ENCODE results near the gene FOXD3.

The FOXD3 gene

GRCh38 chr1:63328122-63328521, 5.8 kb downstream of the FOXD3 start:
- no peaks in the 10 kb centered on the region for H3K9me2 ChIP-seq (replicated peaks; ENCODE audit: insufficient read depth, low read length)
- H2AFZ ChIP-seq (ENCODE audit: low read length): peak overlapping the region; percentile 69
- H3K4me2 ChIP-seq (ENCODE audit: low read depth, low read length): peak overlapping the region; percentile 79; the same call in 1 of the 2 replicates
- no peaks in the 10 kb centered on the region for H3K9me3 ChIP-seq (replicated peaks; ENCODE audit: insufficient read depth, low read length)
- no peaks in the 10 kb centered on the region for H3K4me1 ChIP-seq (ENCODE audit: low read length)
- DNase-seq: no peak
- TF ChIP-seq CTCF (IDR thresholded peaks at IDR 0.05; ENCODE audit: low read length) (no peak), EZH2phosphoT487 (IDR thresholded peaks at IDR 0.05; ENCODE audit: low read length) (no peak), EZH2 (optimal IDR thresholded peaks at IDR 0.05; ENCODE audit: low read depth, low read length) (no peak)
- H3K4me3 ChIP-seq (ENCODE audit: low read length): peak overlapping the region; percentile 23; the same call in 1 of the 2 replicates
- H3K27ac ChIP-seq (ENCODE audit: low read length): no peak overlapping the region
- no peaks in the 10 kb centered on the region for H3F3A ChIP-seq (ENCODE audit: insufficient read depth, low read length)
- H3K9ac ChIP-seq (ENCODE audit: low read length): no peak overlapping the region
- H4K20me1 ChIP-seq (ENCODE audit: insufficient read depth, low read length): no peaks in the 10 kb centered on the region
- no peaks in the 10 kb centered on the region for H3K36me3 ChIP-seq (replicated peaks; ENCODE audit: insufficient read depth, low read length)
- no peaks in the 10 kb centered on the region for H3K79me2 ChIP-seq (ENCODE audit: low read length)
- H3K27me3 ChIP-seq (replicated peaks; ENCODE audit: insufficient read depth, low read length): no peaks in the 10 kb centered on the region

DNA sequence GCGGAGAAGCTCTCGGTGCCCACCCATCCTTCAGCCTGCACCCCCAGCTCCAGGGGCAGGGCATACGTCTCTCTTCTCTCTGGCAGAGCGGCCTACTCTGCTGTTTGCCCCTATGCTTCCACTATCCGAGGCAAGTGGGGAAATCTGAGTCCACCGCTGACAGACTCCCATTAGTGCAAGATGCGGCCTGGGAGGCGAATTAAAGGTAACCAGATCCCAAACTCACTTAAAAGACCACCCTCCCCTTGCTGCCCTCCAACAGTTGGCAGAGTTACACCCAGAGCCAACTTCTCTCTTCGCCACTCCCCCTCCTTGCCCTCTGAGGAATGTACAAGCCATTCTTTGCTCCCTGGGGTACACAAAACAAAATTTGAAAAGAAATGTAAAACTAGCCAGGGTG, 6.4 kb downstream of the FOXD3 start:
- Histone ChIP-seq H3K27me3 (replicated peaks; ENCODE audit: insufficient read depth, low read length) (no peaks in the 10 kb centered on the region), H2AFZ (ENCODE audit: low read length) (no peak overlapping the region)

GRCh38 chr1:63329621-63330330, 7.4 kb downstream of the FOXD3 start:
- H3K79me2 ChIP-seq (ENCODE audit: low read length): no peaks in the 10 kb centered on the region
- H3K9me3 ChIP-seq (replicated peaks; ENCODE audit: insufficient read depth, low read length): no peaks in the 10 kb centered on the region
- H3F3A ChIP-seq (ENCODE audit: insufficient read depth, low read length): no peaks in the 10 kb centered on the region
- no peaks in the 10 kb centered on the region for H3K27me3 ChIP-seq (replicated peaks; ENCODE audit: insufficient read depth, low read length)
- H3K9ac ChIP-seq (ENCODE audit: low read length): no peak overlapping the region
- H3K36me3 ChIP-seq (replicated peaks; ENCODE audit: insufficient read depth, low read length): no peaks in the 10 kb centered on the region
- TF ChIP-seq EZH2 (optimal IDR thresholded peaks at IDR 0.05; ENCODE audit: low read depth, low read length): no peak
- no peaks in the 10 kb centered on the region for H3K9me2 ChIP-seq (replicated peaks; ENCODE audit: insufficient read depth, low read length)
- H4K20me1 ChIP-seq (ENCODE audit: insufficient read depth, low read length): no peaks in the 10 kb centered on the region
- no peak overlapping the region for H3K4me3 ChIP-seq (ENCODE audit: low read length)
- no peak overlapping the region for H3K27ac ChIP-seq (ENCODE audit: low read length)
- no peak for DNase-seq
- no peak overlapping the region for H3K4me2 ChIP-seq (ENCODE audit: low read depth, low read length)
- no peaks in the 10 kb centered on the region for H3K4me1 ChIP-seq (ENCODE audit: low read length)
- no peak overlapping the region for H2AFZ ChIP-seq (ENCODE audit: low read length)

More for the DNA sequence above, 6.4 kb downstream of the FOXD3 start:
- no peaks in the 10 kb centered on the region for H3K9me3 ChIP-seq (replicated peaks; ENCODE audit: insufficient read depth, low read length)
- H3K9ac ChIP-seq (ENCODE audit: low read length): no peak overlapping the region
- H3K4me3 ChIP-seq (ENCODE audit: low read length): no peak overlapping the region
- no peaks in the 10 kb centered on the region for H3K79me2 ChIP-seq (ENCODE audit: low read length)
- H4K20me1 ChIP-seq (ENCODE audit: insufficient read depth, low read length): no peaks in the 10 kb centered on the region
- no peak overlapping the region for H3K27ac ChIP-seq (ENCODE audit: low read length)
- H3K4me1 ChIP-seq (ENCODE audit: low read length): no peaks in the 10 kb centered on the region
- TF ChIP-seq CTCF (IDR thresholded peaks at IDR 0.05; ENCODE audit: low read length) (no peak), EZH2 (optimal IDR thresholded peaks at IDR 0.05; ENCODE audit: low read depth, low read length) (no peak), EZH2phosphoT487 (IDR thresholded peaks at IDR 0.05; ENCODE audit: low read length) (no peak)
- no peaks in the 10 kb centered on the region for H3K36me3 ChIP-seq (replicated peaks; ENCODE audit: insufficient read depth, low read length)
- H3K4me2 ChIP-seq (ENCODE audit: low read depth, low read length): no peak overlapping the region
- no peaks in the 10 kb centered on the region for H3F3A ChIP-seq (ENCODE audit: insufficient read depth, low read length)
- DNase-seq: no peak
- no peaks in the 10 kb centered on the region for H3K9me2 ChIP-seq (replicated peaks; ENCODE audit: insufficient read depth, low read length)

DNA sequence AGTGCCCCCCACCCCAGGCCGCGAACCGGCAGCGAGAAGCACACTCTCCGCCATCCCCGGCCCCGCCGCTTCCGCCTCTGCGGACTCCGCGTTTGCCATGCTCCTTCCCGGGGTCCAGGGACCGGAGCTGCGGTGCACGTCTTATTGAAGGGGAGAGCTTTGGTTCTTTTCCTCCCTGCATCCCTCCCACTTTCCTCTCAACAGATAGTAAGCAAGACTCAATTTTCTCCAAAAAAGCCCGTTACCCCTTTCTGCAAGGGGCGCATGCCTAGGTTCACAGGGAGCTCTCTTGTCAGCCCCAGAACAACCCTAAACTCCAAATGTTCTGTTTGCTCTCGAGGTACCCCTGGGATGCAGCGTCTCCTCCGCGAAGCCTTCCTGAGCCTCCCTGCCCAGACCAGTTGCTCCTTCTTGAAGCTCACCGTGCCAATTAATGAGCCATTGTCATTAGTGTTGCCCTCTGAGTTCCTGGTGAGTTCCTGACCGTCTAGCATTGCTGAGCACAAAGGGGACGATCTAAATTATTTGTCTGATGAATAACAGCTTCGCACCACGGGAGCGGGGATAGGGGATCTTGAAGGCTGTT, 8.1 kb downstream of the FOXD3 start:
- no peaks in the 10 kb centered on the region for H3K79me2 ChIP-seq (ENCODE audit: low read length)
- DNase-seq: no peak
- H3K4me2 ChIP-seq (ENCODE audit: low read depth, low read length): no peak overlapping the region
- H3K36me3 ChIP-seq (replicated peaks; ENCODE audit: insufficient read depth, low read length): no peaks in the 10 kb centered on the region
- H3K27ac ChIP-seq (ENCODE audit: low read length): no peak overlapping the region
- H4K20me1 ChIP-seq (ENCODE audit: insufficient read depth, low read length): no peaks in the 10 kb centered on the region
- TF ChIP-seq CTCF (IDR thresholded peaks at IDR 0.05; ENCODE audit: low read length) (no peak), EZH2 (optimal IDR thresholded peaks at IDR 0.05; ENCODE audit: low read depth, low read length) (no peak), EZH2phosphoT487 (IDR thresholded peaks at IDR 0.05; ENCODE audit: low read length) (no peak)
- no peak overlapping the region for H3K4me3 ChIP-seq (ENCODE audit: low read length)
- H3K9ac ChIP-seq (ENCODE audit: low read length): no peak overlapping the region
- no peaks in the 10 kb centered on the region for H3F3A ChIP-seq (ENCODE audit: insufficient read depth, low read length)
- H3K27me3 ChIP-seq (replicated peaks; ENCODE audit: insufficient read depth, low read length): no peaks in the 10 kb centered on the region
- no peak overlapping the region for H2AFZ ChIP-seq (ENCODE audit: low read length)
- no peaks in the 10 kb centered on the region for H3K4me1 ChIP-seq (ENCODE audit: low read length)
- H3K9me3 ChIP-seq (replicated peaks; ENCODE audit: insufficient read depth, low read length): no peaks in the 10 kb centered on the region
- H3K9me2 ChIP-seq (replicated peaks; ENCODE audit: insufficient read depth, low read length): no peaks in the 10 kb centered on the region

Data from MM.1S (cell line).